ENCODE data around the gene P3H4. TPM values are rescaled to one million over a fixed set of nuclear protein-coding genes. Genes with fewer than 3 reads are reported as not detected.

The P3H4 gene
- total RNA-seq, 1 experiment from 2014 or later = 24.0 TPM

DNA sequence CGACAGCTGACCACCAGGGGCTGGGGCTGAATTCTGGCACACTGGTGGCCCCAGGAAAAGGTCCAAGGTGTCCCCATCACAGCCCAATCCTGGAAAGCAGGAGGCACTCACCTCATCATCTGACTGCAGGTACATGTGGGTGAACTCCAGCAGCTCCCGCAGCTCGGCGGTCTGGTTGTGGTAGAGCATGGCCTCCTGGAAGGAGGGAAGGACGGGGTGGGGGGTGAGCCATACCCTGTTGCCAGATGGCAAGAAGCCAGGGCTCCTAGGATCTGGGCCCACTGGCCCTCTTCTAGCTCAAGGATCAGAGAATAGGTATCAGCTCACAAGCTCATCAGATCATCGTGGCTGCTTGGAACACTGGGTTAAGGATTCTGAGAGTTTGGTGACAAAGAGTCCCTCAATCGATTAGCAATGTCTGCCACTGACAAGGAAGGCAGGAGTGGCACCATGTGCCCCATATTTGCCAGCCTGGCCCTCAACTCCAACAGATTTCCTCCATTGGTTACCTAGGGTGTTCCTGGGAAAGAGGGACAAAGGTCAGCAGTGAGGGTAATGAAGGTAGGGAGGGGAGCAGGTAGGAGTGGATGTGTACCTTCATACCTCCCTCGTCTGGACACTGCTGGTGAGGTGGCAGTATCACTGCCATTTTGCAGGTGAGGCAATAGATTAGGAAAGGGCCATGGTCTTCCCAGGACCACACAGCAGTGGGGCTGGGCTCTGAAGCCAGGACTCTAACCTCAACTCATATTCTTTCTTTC, 4.9 kb downstream of the P3H4 start:
- Histone ChIP-seq H4K20me1 (ENCODE audit: control insufficient read depth, insufficient read depth, insufficient read length) (no peaks in the 10 kb centered on the region), H3K27me3 (ENCODE audit: insufficient read depth, low read length) (no peaks in the 10 kb centered on the region), H3K23me2 (ENCODE audit: insufficient read length, low read depth, low read length, poor library complexity, severe bottlenecking) (peaks cover under 1% of the 10 kb centered on the region), H2AK5ac (ENCODE audit: insufficient read length, low read length) (no peak overlapping the region), H2BK120ac (ENCODE audit: low read depth, low read length, poor library complexity, severe bottlenecking) (no peak overlapping the region), H3K14ac (ENCODE audit: insufficient read depth, low read length) (no peak overlapping the region), H3K79me2 (ENCODE audit: insufficient read depth, low read length) (0 out of 2 replicates have a peak, but pooled peaks cover 2% of the 10 kb centered on the region), H3K56ac (ENCODE audit: insufficient read length, low read depth, low read length) (no peak overlapping the region), H3K4me2 (ENCODE audit: insufficient read depth, insufficient read length, low read length) (no peak overlapping the region), H3K23ac (ENCODE audit: insufficient read length, low read depth, low read length) (no peak overlapping the region), H3T11ph (ENCODE audit: low read length) (no peak overlapping the region), H2BK12ac (ENCODE audit: insufficient read length, low read depth, low read length) (no peak overlapping the region), H2AFZ (ENCODE audit: low read length) (no peak overlapping the region), H3K4me1 (ENCODE audit: insufficient read depth, low read length) (no peaks in the 10 kb centered on the region; the same call in 1 of the 2 replicates), H3K79me1 (ENCODE audit: insufficient read depth, low read depth, low read length, poor library complexity, severe bottlenecking) (no peaks in the 10 kb centered on the region), H2BK5ac (ENCODE audit: insufficient read length, low read length) (no peak overlapping the region), H3K4ac (ENCODE audit: low read depth, low read length) (no peak overlapping the region), H4K91ac (ENCODE audit: insufficient read length, low read depth, low read length) (no peak overlapping the region), H3K18ac (ENCODE audit: insufficient read length, low read depth, low read length) (no peak overlapping the region), H2BK20ac (ENCODE audit: low read depth, low read length, poor library complexity, severe bottlenecking) (no peak overlapping the region), H3K9ac (ENCODE audit: extremely low read depth, insufficient read length, low read length) (no peak overlapping the region), H4K5ac (ENCODE audit: insufficient read length, low read depth, low read length) (no peak overlapping the region), H4K8ac (replicated peaks; ENCODE audit: insufficient read length, low read depth, low read length) (no peak overlapping the region), H3K9me3 (ENCODE audit: control insufficient read depth, low read depth, low read length) (no peaks in the 10 kb centered on the region), H2BK15ac (ENCODE audit: low read depth, low read length) (no peak overlapping the region), H3K27ac (ENCODE audit: insufficient read length, low read depth, low read length) (no peak overlapping the region)
- no peak overlapping the region; a peak in 1 of 5 replicates for H3K4me3 Mint-ChIP-seq
- H3K27ac Mint-ChIP-seq = no peak overlapping the region; a peak in 2 of 7 replicates
- peaks cover 13 to 15% of the 10 kb centered on the region in 2 experiments for H3K4me1 Mint-ChIP-seq
- no CpG with 5 or more reads among the region's 8 CpGs for WGBS (ENCODE audit: extremely low coverage, insufficient read length, low lambda C conversion rate)
- peaks cover 0 to 10% of the 10 kb centered on the region in 2 experiments; a peak in 3 of 5 replicates for H3K9me3 Mint-ChIP-seq
- H3K36me3 Mint-ChIP-seq (ENCODE audit: insufficient read depth in 1 of 3, low read depth in 3 of 3) = peaks cover 30 to 38% (median 32%) of the 10 kb centered on the region in 3 experiments
- H3K27me3 Mint-ChIP-seq (ENCODE audit: low read depth) = peaks cover 11% of the 10 kb centered on the region
- no peak for DNase-seq
- TF ChIP-seq, protein P1, sequence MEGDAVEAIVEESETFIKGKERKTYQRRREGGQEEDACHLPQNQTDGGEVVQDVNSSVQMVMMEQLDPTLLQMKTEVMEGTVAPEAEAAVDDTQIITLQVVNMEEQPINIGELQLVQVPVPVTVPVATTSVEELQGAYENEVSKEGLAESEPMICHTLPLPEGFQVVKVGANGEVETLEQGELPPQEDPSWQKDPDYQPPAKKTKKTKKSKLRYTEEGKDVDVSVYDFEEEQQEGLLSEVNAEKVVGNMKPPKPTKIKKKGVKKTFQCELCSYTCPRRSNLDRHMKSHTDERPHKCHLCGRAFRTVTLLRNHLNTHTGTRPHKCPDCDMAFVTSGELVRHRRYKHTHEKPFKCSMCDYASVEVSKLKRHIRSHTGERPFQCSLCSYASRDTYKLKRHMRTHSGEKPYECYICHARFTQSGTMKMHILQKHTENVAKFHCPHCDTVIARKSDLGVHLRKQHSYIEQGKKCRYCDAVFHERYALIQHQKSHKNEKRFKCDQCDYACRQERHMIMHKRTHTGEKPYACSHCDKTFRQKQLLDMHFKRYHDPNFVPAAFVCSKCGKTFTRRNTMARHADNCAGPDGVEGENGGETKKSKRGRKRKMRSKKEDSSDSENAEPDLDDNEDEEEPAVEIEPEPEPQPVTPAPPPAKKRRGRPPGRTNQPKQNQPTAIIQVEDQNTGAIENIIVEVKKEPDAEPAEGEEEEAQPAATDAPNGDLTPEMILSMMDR (conservative IDR thresholded peaks at IDR 0.05) = no peak

Measured in H9 (cell line).